GM12875 (cell line): ENCODE measurements around the gene PDRG1.

ENCODE experiments used
- H3K4me3 ChIP-seq: one replicate; pipeline ENCODE4 v1.5.1; 2011; ENCODE audit warnings: low read depth, low read length, control low read depth
- CTCF ChIP-seq: IDR thresholded peaks from 2 replicates; pipeline ENCODE4 v1.5.1; 2011; ENCODE audit warnings: low read depth, mild to moderate bottlenecking, control low read depth, inconsistent platforms, low read length, moderate library complexity, borderline replicate concordance; ENCODE audit not compliant: insufficient read depth

PDRG1 gene

GRCh38 chr20:31913431-31914157 lies 38.3 kb downstream of the PDRG1 start:
- TF ChIP-seq CTCF = no peak
- H3K4me3 ChIP-seq = no peak overlapping the region

GRCh38 chr20:31910071-31910803 lies 41.6 kb downstream of the PDRG1 start:
- TF ChIP-seq CTCF = no peak
- no peak overlapping the region for H3K4me3 ChIP-seq

- H3K4me3 ChIP-seq = no peak overlapping the region
- TF ChIP-seq CTCF = no peak
These were observed 42.4 kb downstream of the PDRG1 start for GRCh38 chr20:31909253-31910070.

- TF ChIP-seq CTCF = no peak
- no peak overlapping the region for H3K4me3 ChIP-seq
These were observed 43.4 kb downstream of the PDRG1 start for GRCh38 chr20:31908424-31908823.

- TF ChIP-seq CTCF = no peak
- no peak overlapping the region for H3K4me3 ChIP-seq
These were observed 43.8 kb downstream of the PDRG1 start for GRCh38 chr20:31908016-31908415.

GRCh38 chr20:31907046-31907445 lies 44.8 kb downstream of the PDRG1 start:
- H3K4me3 ChIP-seq = no peak overlapping the region
- TF ChIP-seq CTCF = no peak
